PC-9 (cell line): ENCODE results near the gene PEF1.

Source experiments
- EZH2 ChIP-seq: fragments of 200-600 bp; sonication (generic); IDR thresholded peaks from 2 replicates; pipeline ENCODE4 v1.8.0; 2017; ENCODE audit warnings: antibody characterized with exemption, low read depth
- TF ChIP-seq, protein P1 (sequence below): fragments of 200-600 bp; sonication (generic); conservative IDR thresholded peaks from 2 replicates; pipeline ENCODE4 v1.6.1; 2017; ENCODE audit warnings: mixed run types, antibody characterized with exemption, mild to moderate bottlenecking, moderate library complexity

DNA sequence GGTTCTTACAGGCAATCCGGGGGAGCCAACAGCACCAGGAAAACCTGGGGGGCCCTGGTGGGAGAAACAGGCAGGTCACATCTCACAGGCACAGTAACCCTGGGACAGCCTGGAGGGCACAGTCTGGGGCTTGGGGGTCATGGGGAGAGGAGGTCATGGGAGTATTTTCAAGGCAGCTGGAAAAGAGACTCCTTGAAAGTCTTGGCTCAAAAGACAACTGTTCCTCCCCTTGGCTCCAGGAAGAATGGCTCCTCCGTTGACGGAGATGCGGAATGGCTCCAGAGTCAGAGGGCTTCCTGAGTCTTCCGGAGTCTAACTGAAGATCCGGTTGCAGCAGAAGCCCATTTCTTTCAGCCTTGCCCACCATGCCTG is 25.9 kb upstream of the PEF1 start:
- TF ChIP-seq, protein P1, sequence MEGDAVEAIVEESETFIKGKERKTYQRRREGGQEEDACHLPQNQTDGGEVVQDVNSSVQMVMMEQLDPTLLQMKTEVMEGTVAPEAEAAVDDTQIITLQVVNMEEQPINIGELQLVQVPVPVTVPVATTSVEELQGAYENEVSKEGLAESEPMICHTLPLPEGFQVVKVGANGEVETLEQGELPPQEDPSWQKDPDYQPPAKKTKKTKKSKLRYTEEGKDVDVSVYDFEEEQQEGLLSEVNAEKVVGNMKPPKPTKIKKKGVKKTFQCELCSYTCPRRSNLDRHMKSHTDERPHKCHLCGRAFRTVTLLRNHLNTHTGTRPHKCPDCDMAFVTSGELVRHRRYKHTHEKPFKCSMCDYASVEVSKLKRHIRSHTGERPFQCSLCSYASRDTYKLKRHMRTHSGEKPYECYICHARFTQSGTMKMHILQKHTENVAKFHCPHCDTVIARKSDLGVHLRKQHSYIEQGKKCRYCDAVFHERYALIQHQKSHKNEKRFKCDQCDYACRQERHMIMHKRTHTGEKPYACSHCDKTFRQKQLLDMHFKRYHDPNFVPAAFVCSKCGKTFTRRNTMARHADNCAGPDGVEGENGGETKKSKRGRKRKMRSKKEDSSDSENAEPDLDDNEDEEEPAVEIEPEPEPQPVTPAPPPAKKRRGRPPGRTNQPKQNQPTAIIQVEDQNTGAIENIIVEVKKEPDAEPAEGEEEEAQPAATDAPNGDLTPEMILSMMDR = no peak; the same call in 1 of the 2 replicates
- no peak for TF ChIP-seq EZH2
